GM19438 (cell line): ENCODE data around the gene SPRN.
"Not testable (repeated sequence)": the region's sequence is repeated elsewhere in the genome, so short reads cannot be mapped to it uniquely, and the experiment has no call there.

Experiments
- ATAC-seq: cut with Tn5 transposase; IDR thresholded peaks from one replicate; pipeline ENCODE4 v1.9.1; 2021; ENCODE audit warnings: low read depth; ENCODE audit not compliant: unreplicated experiment

The SPRN gene

GRCh38 chr10:133388973-133389818, 35.2 kb downstream of the SPRN start:
- peak; percentile 78 for ATAC-seq

- peak; percentile 1 for ATAC-seq
Observed at GRCh38 chr10:133388236-133388972, 36.0 kb downstream of the SPRN start.

- ATAC-seq = not testable (repeated sequence)
Observed at GRCh38 chr10:133386951-133387350, 37.5 kb downstream of the SPRN start.

- no peak for ATAC-seq
Observed at GRCh38 chr10:133385214-133385613, 39.2 kb downstream of the SPRN start.

GRCh38 chr10:133384071-133384470, 40.4 kb downstream of the SPRN start:
- ATAC-seq = no peak

- no peak for ATAC-seq
Observed at GRCh38 chr10:133383551-133383950, 40.9 kb downstream of the SPRN start.

- ATAC-seq = no peak
Observed at GRCh38 chr10:133381036-133381435, 43.4 kb downstream of the SPRN start.

GRCh38 chr10:133379801-133380666, 44.4 kb downstream of the SPRN start:
- ATAC-seq = peak; percentile 12

GRCh38 chr10:133379152-133379800, 45.1 kb downstream of the SPRN start, which contains the start of gene PAOX:
PAOX (plus strand) TSS chr10:133379262; CDS start chr10:133379317, 55 bp downstream.
- ATAC-seq = peak; percentile 47

GRCh38 chr10:133378251-133379096, 46.0 kb downstream of the SPRN start:
- peak; percentile 33 for ATAC-seq

- no peak for ATAC-seq
Observed at GRCh38 chr10:133377818-133378250, 46.6 kb downstream of the SPRN start.

- ATAC-seq = no peak
Observed at GRCh38 chr10:133377025-133377817, 47.2 kb downstream of the SPRN start.

- not testable (repeated sequence) for ATAC-seq
Observed at GRCh38 chr10:133376183-133376582, 48.2 kb downstream of the SPRN start.

- no peak for ATAC-seq
Observed at GRCh38 chr10:133375357-133376115, 48.9 kb downstream of the SPRN start.

GRCh38 chr10:133373174-133374090, 51.0 kb downstream of the SPRN start, which contains the start of gene ECHS1:
ECHS1 (minus strand) TSS chr10:133373354; CDS start chr10:133373333, 21 bp downstream.
- ATAC-seq = peak; percentile 94

GRCh38 chr10:133372507-133372906, 51.9 kb downstream of the SPRN start:
- no peak for ATAC-seq
